Ecto neural progenitor cell (in vitro differentiated cells): ENCODE data around the gene NOSIP.

Experiments used
- DNase-seq: peaks from one replicate; pipeline ENCODE4 v3.0.0-alpha.2; 2018; ENCODE audit warnings: low spot score

NOSIP gene

DNA sequence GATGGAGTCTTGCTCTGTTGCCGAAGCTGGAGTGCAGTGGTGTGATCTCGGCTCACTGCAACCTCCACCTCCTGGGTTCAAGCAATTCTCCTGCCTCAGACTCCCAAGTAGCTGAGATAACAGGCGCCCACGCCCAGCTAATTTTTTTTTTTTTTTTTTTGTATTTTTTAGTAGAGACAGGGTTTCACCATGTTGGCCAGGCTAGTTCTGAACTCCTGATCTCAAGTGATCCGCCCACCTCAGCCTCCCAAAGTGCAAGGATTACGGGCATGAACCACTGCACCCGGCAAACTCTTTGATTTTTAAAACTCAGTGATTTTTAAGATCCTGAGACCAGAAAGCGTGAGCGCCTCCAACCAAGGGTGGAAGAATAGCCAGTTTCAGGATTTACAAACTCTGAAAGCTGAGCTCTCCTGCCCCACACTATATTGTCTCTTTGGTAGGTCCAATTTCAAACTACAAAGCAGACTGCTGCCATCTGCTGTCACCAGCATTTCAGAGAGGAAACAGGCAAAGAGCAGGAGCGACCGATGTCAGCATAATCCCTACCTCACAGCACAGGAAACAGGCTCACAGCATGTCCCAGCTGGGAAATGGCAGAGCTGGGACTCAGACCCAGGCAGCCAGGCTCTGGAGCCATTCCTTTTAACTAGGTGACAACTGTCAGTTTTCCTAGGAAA lies 9.2 kb downstream of the NOSIP start:
- DNase-seq = no peak

DNA sequence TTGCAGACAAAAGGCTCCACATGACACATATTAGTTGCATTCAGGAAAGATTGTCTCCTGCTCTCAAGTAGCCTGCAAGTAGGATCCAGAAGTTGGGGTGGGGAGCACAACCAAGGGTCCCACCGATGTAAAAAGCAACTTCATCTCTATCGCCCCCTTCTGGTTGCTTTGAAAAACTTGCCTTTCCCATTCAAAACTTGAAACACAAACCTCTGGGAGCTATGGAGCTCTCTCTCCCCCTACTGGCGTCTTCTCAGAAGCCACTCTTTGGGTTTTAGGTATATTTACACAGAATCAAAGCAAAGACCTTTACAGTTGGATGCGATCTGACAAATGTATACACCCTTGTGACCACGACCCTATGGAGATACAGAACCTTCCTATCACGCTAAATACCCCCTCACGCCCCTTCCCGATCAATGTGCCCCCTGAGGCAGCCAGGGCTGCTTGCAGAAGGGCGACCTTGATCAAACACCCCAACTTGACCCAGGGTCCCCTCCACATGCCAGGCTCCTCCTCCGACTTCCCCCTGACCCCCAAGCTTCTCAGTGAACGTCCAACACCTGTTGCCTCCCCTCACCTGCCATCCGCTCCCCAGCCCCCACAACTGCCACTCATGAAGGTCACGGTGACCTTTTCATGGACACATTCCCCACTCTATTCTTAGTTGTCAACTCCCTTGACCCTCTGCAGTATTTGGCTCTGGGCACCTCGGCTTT lies 10.1 kb downstream of the NOSIP start:
- peak; percentile 61 for DNase-seq

DNA sequence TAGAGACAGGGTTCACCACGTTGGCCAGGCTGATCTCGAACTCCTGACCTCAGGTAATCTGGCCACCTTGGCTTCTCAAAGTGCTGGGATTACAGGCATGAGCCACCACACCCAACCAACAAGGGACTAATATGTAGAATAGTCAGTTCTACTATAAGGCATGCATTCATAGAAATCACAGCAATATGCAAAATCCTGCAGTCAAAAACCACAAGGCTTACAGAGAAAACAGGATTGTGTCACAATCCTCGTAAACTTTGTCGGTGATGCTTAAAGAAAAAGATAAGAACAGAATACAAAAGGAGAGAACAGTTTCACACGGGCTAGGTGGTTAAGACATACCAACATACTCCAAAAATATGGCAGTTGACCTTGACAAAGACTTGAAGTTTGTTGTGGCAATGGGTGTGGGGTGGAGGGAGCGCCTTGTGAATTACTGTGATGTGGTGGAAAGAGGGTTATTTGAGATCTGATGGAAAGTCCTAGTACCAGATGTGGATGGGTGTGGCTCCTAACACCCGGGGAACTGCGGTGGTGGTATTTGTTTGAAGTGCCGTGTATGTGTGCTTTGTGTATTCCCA lies 12.4 kb downstream of the NOSIP start:
- no peak for DNase-seq

DNA sequence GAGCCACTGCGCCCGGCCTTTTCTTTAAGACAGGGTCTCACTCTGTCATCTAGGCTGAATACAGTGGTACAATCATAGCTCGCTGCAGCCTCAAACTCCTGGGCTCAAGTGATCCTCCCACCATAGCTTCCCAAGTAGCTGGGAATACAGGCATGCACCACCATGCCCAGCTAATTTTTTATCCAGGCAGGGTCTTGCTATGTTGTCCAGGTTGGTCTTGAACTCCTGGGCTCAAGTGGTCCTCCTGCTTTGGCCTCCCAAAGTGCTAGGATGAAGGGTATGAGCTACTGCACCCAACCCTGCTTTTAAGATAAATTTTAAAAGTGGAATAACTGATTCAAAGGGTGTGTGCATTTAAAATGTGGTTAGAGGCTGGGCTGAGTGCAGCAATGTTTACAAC lies 14.1 kb downstream of the NOSIP start:
- no peak for DNase-seq

DNA sequence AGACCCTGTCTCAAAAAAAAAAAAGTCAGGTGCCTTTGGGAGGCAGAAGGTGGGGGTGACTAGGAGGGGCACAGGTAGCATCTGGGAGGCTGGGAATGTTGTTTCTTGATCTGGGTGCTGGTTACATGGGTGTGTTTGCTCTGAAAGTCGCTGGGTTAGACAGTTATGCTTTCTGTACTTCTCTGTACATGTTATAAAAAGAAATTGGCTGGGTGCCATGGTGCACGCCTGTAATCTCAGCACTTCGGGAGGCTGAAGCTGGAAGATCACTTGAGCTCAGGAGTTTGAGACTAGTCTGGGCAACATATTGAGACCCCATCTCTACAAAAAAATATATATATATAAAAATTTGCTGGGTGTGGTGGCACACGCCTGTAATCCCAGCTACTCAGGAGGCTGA lies 15.1 kb downstream of the NOSIP start:
- no peak for DNase-seq

DNA sequence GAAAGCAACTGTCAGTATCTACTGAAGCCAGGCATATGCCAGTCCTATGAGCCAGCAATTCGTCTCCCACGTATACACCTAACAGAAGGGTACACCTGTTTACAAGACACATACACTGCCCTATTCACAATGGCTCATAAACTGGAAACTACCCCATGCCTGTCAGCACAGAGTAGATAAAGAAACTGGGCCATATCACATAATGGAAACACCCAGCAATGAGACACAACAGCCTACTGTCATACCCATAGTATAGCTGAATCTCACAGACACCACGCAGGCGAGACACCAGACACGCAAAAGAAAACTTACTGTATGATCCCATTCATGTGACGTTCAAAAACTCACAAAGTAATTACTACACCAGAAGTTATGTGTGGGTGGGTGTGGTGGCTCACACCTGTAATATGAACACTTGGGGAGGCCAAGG lies 15.7 kb downstream of the NOSIP start:
- DNase-seq = no peak

DNA sequence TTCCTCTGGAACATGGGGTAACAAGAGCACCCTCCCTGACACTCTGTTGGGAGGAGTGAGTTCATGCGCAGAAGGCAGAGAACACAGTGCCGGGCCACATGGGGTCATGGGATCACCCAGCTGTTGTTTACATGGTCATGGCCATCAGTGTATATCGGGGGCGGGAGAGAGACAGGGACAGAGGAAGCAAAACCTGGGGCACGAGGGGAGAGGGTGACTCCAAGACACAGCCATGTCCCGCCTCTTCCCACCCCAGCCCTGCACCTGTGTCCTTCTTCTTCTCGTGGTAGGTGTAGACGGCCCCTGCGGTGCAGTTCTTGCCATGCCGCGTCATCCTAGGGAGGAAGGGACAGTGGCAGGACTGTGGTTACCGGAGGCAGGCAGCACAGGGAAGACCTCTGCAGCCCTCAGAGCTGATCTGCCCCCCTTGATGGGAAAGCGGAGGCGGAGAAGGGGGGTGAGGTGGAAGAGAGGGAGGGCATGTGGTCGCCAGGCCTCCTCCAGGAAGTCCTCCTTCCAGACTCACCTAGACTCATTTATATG lies 19.9 kb downstream of the NOSIP start:
- no peak for DNase-seq

DNA sequence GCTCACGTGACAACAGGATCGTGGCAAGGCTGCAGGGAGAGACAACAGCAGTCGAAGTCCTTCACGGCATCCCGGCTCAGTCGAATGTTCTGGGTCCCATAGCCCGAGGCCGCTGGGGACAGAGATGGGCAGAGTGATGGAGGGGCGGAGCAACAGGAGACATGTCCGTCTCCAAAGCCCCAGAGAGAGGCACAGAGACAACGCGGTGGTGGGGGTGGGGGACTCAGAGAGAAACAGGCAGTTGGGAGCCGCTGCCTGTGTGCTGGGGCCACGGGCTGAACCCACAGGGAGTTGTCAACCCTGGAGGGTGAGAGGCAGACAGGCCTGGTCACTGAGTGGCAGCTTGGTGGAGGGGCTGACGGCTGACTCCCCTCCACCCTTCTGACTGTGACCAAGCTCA lies 20.4 kb downstream of the NOSIP start:
- no peak for DNase-seq

DNA sequence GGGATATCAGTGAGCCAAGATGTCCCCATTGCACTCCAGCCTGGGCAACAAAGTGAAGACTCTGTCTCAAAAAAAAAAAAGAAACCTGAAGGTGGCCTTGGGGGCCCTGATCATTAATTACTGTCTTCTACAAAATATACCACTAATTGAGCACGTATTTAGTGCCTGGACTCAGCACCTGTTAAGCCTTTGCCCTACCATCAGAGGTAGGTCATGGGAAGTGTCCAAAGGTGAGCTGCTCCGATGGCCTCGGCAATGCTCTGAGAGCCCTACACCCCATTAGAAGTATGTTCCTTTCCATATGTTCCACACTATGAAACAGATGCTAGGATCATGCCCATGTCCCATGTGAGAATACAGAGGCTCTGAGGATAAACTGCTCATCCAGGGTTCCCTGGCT lies 20.9 kb downstream of the NOSIP start:
- DNase-seq = no peak

DNA sequence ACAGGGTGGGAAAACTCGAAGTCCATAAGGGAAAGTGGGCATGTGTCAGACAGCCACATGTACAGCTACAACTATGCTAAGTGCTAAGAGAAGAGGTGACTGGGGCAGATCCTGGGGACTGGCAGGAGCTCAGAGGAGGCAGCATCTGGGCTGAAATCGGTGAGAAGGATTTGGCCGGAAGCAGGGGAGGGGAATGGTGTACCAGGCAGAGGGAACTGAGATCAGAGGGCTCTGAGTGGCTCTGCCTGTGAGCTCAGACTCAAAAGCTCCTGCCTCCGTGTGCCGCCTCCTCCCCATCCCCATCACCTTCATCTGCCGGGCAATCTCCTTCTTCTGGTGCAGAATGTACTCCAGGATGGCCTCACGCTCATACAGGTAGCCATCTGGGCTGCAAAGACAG lies 21.8 kb downstream of the NOSIP start:
- DNase-seq = no peak

DNA sequence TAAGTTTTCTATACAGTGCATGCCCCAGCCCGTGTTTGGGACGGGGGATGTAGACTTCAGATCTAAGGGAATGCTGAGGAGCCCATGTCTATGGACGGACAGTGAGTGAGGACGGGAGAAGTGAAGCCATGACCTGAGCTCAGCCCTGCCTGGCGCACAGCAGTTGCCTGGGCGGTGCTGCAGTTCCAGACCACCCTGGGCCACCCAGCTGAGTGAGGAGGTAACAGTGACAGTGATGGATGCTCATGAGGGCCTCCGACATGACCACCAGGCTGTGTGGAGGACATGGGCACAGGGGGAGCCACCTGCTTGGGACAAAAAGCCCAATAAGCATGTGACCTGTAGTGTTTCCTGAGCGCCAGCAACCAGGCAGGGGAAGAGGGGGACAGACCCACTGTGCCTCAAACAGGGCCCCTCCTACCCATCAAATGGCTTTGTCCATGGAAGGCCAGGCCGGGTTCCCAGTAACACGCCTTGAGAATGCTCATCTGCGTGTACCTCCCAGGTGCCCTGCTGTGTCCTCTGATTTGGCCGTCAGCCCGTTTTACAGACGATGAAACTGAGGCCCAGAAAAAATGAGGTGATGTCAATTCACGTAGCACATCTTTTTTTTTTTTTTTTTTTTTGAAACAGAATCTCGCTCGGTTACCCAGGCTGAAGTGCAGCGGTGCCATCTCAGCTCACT lies 22.6 kb downstream of the NOSIP start:
- DNase-seq = no peak

DNA sequence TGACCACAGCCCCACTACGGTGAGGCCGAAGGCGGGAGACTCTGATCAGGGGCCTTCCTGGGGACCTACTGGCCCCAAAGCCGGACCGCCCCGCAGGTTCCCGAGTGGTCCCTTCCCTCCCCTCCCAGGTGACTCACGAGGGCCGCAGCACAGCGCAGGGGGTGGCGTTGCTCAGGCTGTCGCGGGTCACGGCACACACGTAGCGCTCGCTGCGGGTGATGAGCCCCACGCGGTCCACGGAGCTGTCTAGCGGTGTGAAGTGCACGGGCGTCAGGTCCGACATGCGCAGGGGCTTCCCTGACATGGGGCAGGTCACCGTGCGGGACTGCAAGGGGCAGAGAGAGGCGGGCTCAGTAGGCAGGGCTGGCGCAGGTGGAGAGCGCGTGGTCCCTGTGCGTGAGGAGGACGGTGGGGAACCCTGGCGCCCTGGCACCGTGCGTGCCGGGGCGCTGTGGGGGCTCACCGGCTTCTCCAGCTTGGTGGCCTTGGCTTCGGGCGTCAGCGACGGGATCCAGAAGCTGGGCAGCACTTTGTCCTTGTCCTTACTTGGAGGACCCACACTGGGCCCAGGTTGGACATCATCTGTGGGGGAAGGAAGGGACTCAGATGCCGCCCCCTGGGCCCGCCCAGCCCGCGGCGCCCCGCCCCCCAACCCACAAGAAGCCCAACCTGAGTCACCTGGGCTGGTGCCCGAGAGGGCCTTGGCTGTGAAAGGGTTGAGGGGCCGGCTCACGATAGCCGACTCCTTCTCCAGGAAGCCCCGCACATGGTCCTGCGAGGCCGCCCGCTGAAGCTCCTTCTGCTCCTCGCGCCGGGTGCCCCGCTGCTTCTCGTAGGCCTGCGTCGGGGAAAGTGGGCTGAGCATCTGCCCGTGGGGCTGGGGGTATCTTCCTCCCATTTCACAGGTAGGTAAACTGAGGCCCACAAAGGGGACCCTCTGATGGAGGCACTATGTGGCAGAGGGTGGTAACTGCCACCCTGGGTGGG lies 23.7 kb downstream of the NOSIP start:
- DNase-seq = no peak

DNA sequence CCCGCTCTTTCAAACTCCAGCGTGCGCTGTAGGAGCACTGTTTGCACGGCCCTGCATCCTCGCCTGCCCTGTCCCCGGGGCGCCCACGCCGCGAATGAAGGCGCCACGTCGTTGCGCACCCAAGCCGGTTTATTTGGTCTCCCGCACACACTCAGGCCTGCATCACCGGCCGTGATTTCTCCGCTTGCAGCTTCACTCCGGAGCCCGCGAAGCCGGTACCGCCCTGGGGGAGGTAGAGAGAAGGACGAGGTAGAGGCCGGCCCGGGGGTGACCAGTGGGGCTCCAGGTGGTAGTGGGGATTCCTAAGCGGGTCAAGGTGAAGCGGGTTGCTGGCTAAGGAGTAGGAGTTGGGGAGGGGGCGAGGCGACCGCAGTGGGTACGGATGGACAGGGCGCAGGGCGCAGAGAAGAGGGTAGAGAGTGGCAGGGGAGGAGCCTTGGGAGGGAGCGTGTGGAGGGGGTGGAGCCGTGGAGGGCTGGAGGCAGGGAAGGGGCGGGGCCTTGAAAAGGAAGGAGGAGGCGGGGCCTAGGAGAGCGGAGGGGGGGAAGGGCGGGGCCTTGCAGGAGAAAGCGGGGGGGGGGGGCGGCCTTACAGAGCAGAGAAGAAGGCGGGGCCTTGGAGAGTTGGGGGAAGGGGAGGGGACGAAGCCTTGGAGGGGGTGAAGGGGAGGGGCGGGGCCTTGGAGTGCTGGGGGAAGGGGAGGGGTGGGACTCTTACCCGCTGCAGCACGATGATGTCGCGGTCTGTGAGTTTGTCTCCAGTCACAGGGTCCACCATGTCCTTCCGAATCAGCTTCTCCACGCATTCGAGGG lies 24.6 kb downstream of the NOSIP start:
- DNase-seq = peak; percentile 95

DNA sequence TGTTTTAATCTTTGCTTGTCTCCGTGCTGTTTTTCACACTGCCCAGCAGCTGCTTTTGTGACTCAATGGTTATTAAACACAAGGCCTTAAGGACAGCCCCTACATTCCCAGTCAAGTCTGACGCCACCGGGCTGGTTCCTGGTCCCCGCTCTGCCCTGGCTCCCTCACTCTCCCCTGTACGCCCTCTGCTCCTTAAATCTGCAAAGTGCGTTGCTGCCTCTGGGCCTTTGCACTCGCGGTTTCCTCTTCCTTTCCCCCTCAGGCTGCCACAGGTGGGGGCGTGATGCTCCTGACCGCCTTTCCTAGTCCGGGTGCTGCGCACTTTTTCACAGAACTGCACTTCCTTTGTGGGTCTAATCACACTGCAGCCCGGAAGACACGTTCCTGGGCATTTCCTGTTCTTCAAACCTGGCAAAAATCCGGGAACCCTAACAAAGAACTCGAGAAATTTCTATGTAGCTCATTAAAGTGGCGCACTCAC lies 25.6 kb downstream of the NOSIP start:
- DNase-seq = no peak

DNA sequence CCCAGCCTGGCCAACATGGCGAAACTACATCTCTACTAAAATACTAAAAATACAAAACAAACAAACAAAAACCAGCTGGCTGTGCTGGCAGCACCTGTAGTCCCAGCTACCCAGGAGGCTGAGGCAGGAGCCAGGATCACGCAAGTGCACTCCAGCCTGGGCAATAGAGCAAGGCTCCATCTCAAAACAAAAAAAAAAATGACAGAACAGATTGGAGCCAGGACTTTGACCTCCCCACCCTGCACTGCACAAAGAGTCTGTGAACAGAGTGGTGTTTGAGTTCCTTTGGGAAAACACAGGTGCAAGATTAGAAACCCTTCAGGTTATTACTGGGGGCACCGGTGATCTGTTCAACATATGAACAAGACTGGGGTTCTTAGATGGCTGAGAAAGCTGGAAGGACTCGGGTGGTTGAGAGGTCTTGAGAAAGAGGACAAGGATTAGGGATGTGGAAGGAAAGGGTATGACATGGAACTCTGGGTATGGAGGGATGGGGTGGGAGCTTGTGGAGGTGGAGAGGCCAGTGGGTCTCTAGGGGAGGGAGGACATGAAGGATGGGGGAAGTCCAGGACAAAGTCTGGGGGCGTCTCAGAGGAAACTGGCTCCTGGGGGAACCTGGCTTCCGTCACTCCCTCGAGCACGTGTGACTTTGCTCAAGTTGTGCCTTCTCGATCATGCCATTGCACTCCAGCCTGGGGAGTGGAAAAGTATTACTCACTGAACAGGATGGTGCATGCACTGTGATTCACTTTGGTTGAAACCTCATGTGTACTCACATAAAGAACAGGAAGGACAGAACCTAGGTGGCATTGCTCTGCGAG lies 26.7 kb downstream of the NOSIP start:
- no peak for DNase-seq

DNA sequence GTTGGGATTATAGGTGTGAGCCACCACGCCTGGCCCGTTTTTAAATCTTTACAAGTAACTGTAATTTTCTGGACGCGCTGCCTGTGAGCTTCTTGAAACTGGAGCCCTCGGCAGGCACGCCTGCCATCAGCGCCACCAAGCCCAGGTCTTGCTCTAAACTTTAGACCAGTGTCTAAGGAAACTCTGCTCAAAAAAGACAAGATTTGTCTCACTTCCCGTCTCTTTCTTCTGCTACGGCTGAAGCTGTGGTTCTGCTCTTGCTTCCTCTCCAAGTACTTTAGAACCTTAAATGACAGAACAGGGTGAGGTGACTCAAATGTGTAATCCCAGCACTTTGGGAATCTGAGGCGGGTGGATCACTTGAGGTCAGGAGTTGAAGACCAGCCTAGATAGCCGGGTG lies 27.6 kb downstream of the NOSIP start:
- no peak for DNase-seq

DNA sequence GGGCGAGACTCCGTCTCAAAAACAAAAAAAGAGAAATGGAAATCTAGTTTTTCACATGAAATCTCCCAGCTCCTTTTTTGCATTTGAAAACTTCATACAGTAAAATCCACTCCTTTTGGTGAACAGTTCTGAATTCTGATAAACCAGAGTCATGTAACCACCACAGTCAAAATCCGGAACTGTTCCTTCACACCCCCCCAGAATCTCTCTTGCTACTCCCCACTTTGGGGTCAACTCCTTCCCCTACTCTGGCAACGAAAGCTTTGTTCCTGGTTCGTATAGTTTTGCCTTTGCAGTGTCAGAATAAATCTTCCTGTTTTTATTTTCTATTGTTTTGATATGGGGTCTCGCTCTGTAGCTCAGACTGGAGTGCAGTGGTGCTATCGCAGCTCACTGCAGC lies 28.8 kb downstream of the NOSIP start:
- DNase-seq = no peak

DNA sequence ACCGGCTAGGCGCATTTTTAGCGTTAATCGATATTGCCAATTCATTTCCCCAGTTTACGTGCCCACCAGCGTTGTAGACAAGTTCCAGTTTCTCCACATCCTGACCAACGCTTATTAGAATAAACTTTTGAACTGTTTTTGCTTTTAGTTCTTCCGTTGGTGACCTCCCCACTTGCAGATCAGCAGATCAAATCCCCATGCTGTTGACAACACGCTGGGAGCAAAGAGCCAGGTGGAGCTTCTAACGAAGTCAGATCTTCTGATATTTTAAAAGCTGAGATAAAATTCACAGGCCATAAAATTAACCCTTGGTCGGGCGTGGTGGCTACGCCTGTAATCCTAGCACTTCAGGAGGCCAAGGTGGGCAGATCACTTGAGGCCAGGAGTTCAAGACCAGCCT lies 31.3 kb downstream of the NOSIP start:
- no peak for DNase-seq

DNA sequence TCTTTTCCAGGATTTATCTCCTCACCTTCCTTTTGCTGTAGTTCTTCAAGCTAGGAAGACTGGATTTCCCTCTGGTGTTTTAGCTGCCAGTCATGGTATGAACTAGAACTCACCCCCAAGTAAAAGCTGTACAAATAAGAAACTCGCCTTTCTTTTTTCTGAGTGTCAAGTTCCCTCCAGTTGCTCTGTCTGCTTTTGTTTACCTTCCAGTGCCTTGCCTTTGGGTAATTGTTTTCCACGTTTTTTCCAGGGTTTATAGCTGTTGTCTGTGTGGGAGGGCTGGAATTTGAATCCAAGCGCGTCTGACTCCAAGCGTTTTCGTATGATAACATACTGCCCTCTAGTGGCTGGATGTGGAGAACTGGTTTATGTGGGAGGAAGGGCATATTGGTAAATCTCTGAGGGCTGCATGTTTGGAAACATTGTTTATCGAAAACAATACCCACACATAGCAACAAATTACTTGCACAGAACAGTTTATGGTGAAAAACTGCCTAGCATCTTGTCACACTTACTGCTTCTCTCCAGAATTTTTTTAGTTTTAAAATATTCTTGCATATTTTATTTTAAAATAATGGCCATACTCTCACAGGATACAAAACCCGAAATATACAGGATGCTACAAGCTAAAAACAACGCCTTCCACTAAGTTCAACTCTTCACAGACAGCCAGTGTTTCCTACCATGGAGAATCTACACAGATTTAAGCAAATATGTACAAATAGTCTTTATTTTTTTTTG lies 33.4 kb downstream of the NOSIP start:
- peak; percentile 80 for DNase-seq
